MM.1S (cell line): ENCODE measurements around the gene TRIM36.

Source experiments
- CTCF ChIP-seq: fragments of 300-600 bp; sonication (generic); IDR thresholded peaks from 2 replicates; pipeline ENCODE4 v1.5.1; 2016; ENCODE audit warnings: antibody characterized with exemption, low read length, mixed read lengths
- EZH2 ChIP-seq: fragments of 300-600 bp; sonication (generic); optimal IDR thresholded peaks from 2 replicates; pipeline ENCODE3; 2017; ENCODE audit warnings: low read depth, mild to moderate bottlenecking, antibody characterized with exemption, low read length, mixed read lengths

GRCh38 chr5:115096034-115096769 lies 73.5 kb downstream of the TRIM36 start:
- TF ChIP-seq CTCF (no peak), EZH2 (no peak)
